ENCODE measurements around the gene SPECC1.
"Not testable (repeated sequence)": the region's sequence is repeated elsewhere in the genome, so short reads cannot be mapped to it uniquely, and the experiment has no call there.

The SPECC1 gene

GRCh38 chr17:20085283-20085845, 76.2 kb downstream of the SPECC1 start:
- intact Hi-C loops (cut with DNase I), result no loop called here
- DNase-seq, result peak in 1 of 42 donors; percentile 43

GRCh38 chr17:20086416-20087076, 77.4 kb downstream of the SPECC1 start:
- peak in 1 of 42 donors; percentile 10 for DNase-seq
- intact Hi-C loops (cut with DNase I), result no loop called here

- peak in 1 of 42 donors; percentile 4 for DNase-seq
- intact Hi-C loops (cut with DNase I), result no loop called here
Measured at GRCh38 chr17:20087538-20088250, 78.5 kb downstream of the SPECC1 start.

- no peak for DNase-seq
- intact Hi-C loops (cut with DNase I), result loop anchor here (5.0 kb wide), 1 partner anchor 78 kb away; no protein-coding TSS in a partner anchor
Measured at GRCh38 chr17:20089756-20090547, 80.8 kb downstream of the SPECC1 start.

GRCh38 chr17:20091174-20092029, 82.2 kb downstream of the SPECC1 start:
- intact Hi-C loops (cut with DNase I), result loop anchor here (5.0 kb wide), 1 partner anchor 79 kb away; no protein-coding TSS in a partner anchor
- no peak for DNase-seq

- no peak for DNase-seq
- intact Hi-C loops (cut with DNase I), result loop anchor here (5.0 kb wide), 1 partner anchor 80 kb away; no protein-coding TSS in a partner anchor
Measured at GRCh38 chr17:20092261-20092867, 83.2 kb downstream of the SPECC1 start.

- intact Hi-C loops (cut with DNase I), result loop anchor here (5.0 kb wide), 1 partner anchor 81 kb away; no protein-coding TSS in a partner anchor
- no peak for DNase-seq
Measured at GRCh38 chr17:20092973-20093626, 83.9 kb downstream of the SPECC1 start.

GRCh38 chr17:20094777-20095176, 85.6 kb downstream of the SPECC1 start:
- no peak for DNase-seq
- intact Hi-C loops (cut with DNase I), result loop anchor here (5.0 kb wide), 1 partner anchor 82 kb away; no protein-coding TSS in a partner anchor

GRCh38 chr17:20095336-20096080, 86.3 kb downstream of the SPECC1 start:
- DNase-seq, result peak; percentile 51 to 93 (median 84)
- intact Hi-C loops (cut with DNase I), result no loop called here

GRCh38 chr17:20096430-20096829, 87.3 kb downstream of the SPECC1 start:
- no peak for DNase-seq
- intact Hi-C loops (cut with DNase I), result no loop called here

GRCh38 chr17:20097330-20097729, 88.2 kb downstream of the SPECC1 start:
- intact Hi-C loops (cut with DNase I), result no loop called here
- DNase-seq, result peak in 13 of 42 donors; percentile 24 to 74 (median 44)

GRCh38 chr17:20098314-20098713, 89.2 kb downstream of the SPECC1 start:
- DNase-seq, result no peak
- intact Hi-C loops (cut with DNase I), result no loop called here

GRCh38 chr17:20100806-20101205, 91.6 kb downstream of the SPECC1 start:
- DNase-seq; intact Hi-C loops (cut with DNase I): not testable (repeated sequence)

GRCh38 chr17:20103454-20104446, 94.6 kb downstream of the SPECC1 start:
- intact Hi-C loops (cut with DNase I), result no loop called here
- DNase-seq, result peak in 12 of 42 donors; percentile 27 to 73 (median 35)

- no peak for DNase-seq
- intact Hi-C loops (cut with DNase I), result no loop called here
Measured at GRCh38 chr17:20105539-20106280, 96.6 kb downstream of the SPECC1 start.
